ENCODE results near the gene ME2. TPM values are rescaled to one million over a fixed set of nuclear protein-coding genes. Genes with fewer than 3 reads are reported as not detected.

Gene ME2
- total and polyA plus RNA-seq, 9 of the 15 experiments (the other 6 are each of a cell fraction or from before 2014, with no cell fraction given) = 12.3 to 54.4 (median 36.2) TPM

DNA sequence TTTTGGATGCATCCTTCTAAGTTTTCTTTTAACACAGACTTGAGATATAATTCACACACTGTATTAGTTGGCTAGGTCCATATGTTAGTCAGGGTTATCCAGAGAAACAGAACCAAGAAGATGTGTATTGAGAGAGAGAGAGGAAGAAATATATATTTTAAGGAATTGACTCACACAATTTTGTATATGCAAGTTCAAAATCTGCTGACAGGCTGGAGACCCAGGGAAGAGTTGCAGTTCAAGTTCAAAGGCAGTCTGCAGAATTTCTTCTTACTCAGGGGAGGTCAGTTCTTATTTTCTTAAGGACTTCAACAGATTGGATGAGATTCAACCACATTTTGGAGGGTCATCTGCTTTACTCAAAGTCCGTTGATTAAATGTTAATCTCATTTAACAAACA, 36.1 kb upstream of the ME2 start (continued):
- TF ChIP-seq, protein P1, sequence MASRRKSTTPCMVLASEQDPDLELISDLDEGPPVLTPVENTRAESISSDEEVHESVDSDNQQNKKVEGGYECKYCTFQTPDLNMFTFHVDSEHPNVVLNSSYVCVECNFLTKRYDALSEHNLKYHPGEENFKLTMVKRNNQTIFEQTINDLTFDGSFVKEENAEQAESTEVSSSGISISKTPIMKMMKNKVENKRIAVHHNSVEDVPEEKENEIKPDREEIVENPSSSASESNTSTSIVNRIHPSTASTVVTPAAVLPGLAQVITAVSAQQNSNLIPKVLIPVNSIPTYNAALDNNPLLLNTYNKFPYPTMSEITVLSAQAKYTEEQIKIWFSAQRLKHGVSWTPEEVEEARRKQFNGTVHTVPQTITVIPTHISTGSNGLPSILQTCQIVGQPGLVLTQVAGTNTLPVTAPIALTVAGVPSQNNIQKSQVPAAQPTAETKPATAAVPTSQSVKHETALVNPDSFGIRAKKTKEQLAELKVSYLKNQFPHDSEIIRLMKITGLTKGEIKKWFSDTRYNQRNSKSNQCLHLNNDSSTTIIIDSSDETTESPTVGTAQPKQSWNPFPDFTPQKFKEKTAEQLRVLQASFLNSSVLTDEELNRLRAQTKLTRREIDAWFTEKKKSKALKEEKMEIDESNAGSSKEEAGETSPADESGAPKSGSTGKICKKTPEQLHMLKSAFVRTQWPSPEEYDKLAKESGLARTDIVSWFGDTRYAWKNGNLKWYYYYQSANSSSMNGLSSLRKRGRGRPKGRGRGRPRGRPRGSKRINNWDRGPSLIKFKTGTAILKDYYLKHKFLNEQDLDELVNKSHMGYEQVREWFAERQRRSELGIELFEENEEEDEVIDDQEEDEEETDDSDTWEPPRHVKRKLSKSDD (conservative IDR thresholded peaks at IDR 0.05; ENCODE audit: low read length) = no peak
- no peak for TF ChIP-seq RHOXF2B (CRISPR knock-in tag; conservative IDR thresholded peaks at IDR 0.05)

DNA sequence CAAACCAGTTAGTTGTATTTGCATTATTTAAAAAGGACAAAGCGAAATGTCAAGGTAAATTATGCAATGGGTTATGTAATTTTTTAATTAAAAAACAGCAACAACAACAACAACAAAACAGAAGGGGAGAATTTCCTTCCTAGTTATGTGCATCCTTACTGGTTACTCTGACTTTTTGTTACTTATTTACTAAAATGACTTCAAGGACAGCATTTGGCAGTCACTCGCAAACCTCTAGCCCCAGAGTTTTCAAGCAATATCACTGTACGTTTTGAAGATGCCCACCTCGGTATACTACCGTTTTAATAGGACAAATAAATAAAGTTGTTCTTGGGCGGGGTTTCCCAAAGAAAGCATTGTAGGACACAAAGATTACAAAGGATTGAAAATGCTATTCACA, 34.4 kb upstream of the ME2 start:
- in situ Hi-C loops (cut with MboI) = no loop called here
- CTCF ChIA-PET (ENCODE audit: low intra/inter-chr PET ratio) = no interaction called here

More for the DNA sequence above, 34.4 kb upstream of the ME2 start:
- Histone ChIP-seq H2AFZ (ENCODE audit: low read depth, low read length) (no peak overlapping the region), H3K9ac (ENCODE audit: insufficient read depth in 1 of 2, low read depth in 2 of 2, low read length in 2 of 2) (no peak overlapping the region), H3K4me1 (replicated peaks in 1 of 2; ENCODE audit: control insufficient read depth in 2 of 2, insufficient read depth in 2 of 2, low read length in 2 of 2) (peaks cover 3 to 18% of the 10 kb centered on the region in 2 experiments; a peak in 4 of 5 replicates), H3K4me2 (ENCODE audit: insufficient read depth, low read length) (no peak overlapping the region), H3K27me3 (ENCODE audit: control insufficient read depth in 2 of 2, insufficient read depth in 2 of 2, low read length in 2 of 2) (no peaks in the 10 kb centered on the region), H3K4me3 (no peak overlapping the region), H3K36me3 (ENCODE audit: control insufficient read depth, insufficient read depth, low read length) (no peaks in the 10 kb centered on the region; the same call in 2 of the 3 replicates), H3K9me1 (ENCODE audit: control insufficient read depth, insufficient read depth, low read length) (no peaks in the 10 kb centered on the region), H3K27ac (ENCODE audit: extremely low read depth, low read depth, low read length) (no peak overlapping the region), H3K9me3 (replicated peaks; ENCODE audit: control insufficient read depth, insufficient read depth, low read depth, low read length) (no peaks in the 10 kb centered on the region), H3K79me2 (ENCODE audit: control insufficient read depth, insufficient read depth, low read length) (no peaks in the 10 kb centered on the region), H4K20me1 (replicated peaks; ENCODE audit: control insufficient read depth, insufficient read depth, low read length) (no peaks in the 10 kb centered on the region)
- 53% methylated on average over 6 of the region's 6 CpGs for WGBS (ENCODE audit: insufficient coverage, low coverage, missing lambda C conversion rate)
- ATAC-seq (no peak), DNase-seq (ENCODE audit: extremely low read depth in 1 of 4, low spot score in 3 of 4) (no peak), FAIRE-seq (no peak)
- POLR2A ChIA-PET = interaction anchor here (1.2 kb wide), 1 partner anchor 185 kb away, joined by 5 read pairs; the partner anchor contains the start of gene SMAD4
- BruUV-seq (replicated peaks) = no TSS peak
- TF ChIP-seq, protein P2, sequence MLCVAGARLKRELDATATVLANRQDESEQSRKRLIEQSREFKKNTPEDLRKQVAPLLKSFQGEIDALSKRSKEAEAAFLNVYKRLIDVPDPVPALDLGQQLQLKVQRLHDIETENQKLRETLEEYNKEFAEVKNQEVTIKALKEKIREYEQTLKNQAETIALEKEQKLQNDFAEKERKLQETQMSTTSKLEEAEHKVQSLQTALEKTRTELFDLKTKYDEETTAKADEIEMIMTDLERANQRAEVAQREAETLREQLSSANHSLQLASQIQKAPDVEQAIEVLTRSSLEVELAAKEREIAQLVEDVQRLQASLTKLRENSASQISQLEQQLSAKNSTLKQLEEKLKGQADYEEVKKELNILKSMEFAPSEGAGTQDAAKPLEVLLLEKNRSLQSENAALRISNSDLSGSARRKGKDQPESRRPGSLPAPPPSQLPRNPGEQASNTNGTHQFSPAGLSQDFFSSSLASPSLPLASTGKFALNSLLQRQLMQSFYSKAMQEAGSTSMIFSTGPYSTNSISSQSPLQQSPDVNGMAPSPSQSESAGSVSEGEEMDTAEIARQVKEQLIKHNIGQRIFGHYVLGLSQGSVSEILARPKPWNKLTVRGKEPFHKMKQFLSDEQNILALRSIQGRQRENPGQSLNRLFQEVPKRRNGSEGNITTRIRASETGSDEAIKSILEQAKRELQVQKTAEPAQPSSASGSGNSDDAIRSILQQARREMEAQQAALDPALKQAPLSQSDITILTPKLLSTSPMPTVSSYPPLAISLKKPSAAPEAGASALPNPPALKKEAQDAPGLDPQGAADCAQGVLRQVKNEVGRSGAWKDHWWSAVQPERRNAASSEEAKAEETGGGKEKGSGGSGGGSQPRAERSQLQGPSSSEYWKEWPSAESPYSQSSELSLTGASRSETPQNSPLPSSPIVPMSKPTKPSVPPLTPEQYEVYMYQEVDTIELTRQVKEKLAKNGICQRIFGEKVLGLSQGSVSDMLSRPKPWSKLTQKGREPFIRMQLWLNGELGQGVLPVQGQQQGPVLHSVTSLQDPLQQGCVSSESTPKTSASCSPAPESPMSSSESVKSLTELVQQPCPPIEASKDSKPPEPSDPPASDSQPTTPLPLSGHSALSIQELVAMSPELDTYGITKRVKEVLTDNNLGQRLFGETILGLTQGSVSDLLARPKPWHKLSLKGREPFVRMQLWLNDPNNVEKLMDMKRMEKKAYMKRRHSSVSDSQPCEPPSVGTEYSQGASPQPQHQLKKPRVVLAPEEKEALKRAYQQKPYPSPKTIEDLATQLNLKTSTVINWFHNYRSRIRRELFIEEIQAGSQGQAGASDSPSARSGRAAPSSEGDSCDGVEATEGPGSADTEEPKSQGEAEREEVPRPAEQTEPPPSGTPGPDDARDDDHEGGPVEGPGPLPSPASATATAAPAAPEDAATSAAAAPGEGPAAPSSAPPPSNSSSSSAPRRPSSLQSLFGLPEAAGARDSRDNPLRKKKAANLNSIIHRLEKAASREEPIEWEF (CRISPR knock-in tag; IDR thresholded peaks at IDR 0.05) = no peak
- TF ChIP-seq RAD21 (CRISPR knock-in tag; conservative IDR thresholded peaks at IDR 0.05 in 1 of 2, IDR thresholded peaks at IDR 0.05 in 1 of 2) = no peak
- no peak for TF ChIP-seq CREB1 (IDR thresholded peaks at IDR 0.05)
- TF ChIP-seq CREB1 (CRISPR knock-in tag; IDR thresholded peaks at IDR 0.05) = no peak
- TF ChIP-seq HMG20A (CRISPR knock-in tag; conservative IDR thresholded peaks at IDR 0.05) = no peak
- TF ChIP-seq EP300 (IDR thresholded peaks at IDR 0.05; ENCODE audit: low read length) = no peak
- no peak for TF ChIP-seq STAG1 (CRISPR knock-in tag; IDR thresholded peaks at IDR 0.05; ENCODE audit: borderline replicate concordance)
- TF ChIP-seq ETV5 (CRISPR knock-in tag; IDR thresholded peaks at IDR 0.05; ENCODE audit: low read depth) = no peak
- intact Hi-C loops (cut with micrococcal nuclease) = no loop called here

All from K562 (cell line).